Measurements from ENCODE around the gene MACROD2.

Gene MACROD2

GRCh38 chr20:14883324-14883723, 888.0 kb downstream of the MACROD2 start:
- H3K9me3 ChIP-seq = no peaks in the 10 kb centered on the region
- no peaks in the 10 kb centered on the region for H3K27me3 ChIP-seq
- no peak overlapping the region for H3K4me3 ChIP-seq (ENCODE audit: low read depth in 1 of 2, low read length in 1 of 2)
- no peak overlapping the region for H3K27ac ChIP-seq
- no peak for TF ChIP-seq CTCF (IDR thresholded peaks at IDR 0.05)
- no peaks in the 10 kb centered on the region for H3K4me1 ChIP-seq (ENCODE audit: control insufficient read depth in 1 of 2, insufficient read depth in 1 of 2, low read depth in 1 of 2, low read length in 1 of 2)
- H3K36me3 ChIP-seq = no peaks in the 10 kb centered on the region

- H3K27ac ChIP-seq = no peak overlapping the region
- no peak overlapping the region for H3K4me3 ChIP-seq (ENCODE audit: low read depth in 1 of 2, low read length in 1 of 2)
- no peak for TF ChIP-seq CTCF (IDR thresholded peaks at IDR 0.05)
- no peaks in the 10 kb centered on the region for H3K4me1 ChIP-seq (ENCODE audit: control insufficient read depth in 1 of 2, insufficient read depth in 1 of 2, low read depth in 1 of 2, low read length in 1 of 2)
- no peaks in the 10 kb centered on the region for H3K36me3 ChIP-seq
- no peaks in the 10 kb centered on the region for H3K27me3 ChIP-seq
- no peaks in the 10 kb centered on the region for H3K9me3 ChIP-seq
These were observed 890.3 kb downstream of the MACROD2 start for GRCh38 chr20:14885661-14886060.

GRCh38 chr20:14888134-14888533, 892.8 kb downstream of the MACROD2 start:
- no peak for TF ChIP-seq CTCF (IDR thresholded peaks at IDR 0.05)
- H3K36me3 ChIP-seq = no peaks in the 10 kb centered on the region
- no peaks in the 10 kb centered on the region for H3K9me3 ChIP-seq
- H3K27me3 ChIP-seq = no peaks in the 10 kb centered on the region
- H3K4me1 ChIP-seq (ENCODE audit: control insufficient read depth in 1 of 2, insufficient read depth in 1 of 2, low read depth in 1 of 2, low read length in 1 of 2) = no peaks in the 10 kb centered on the region
- no peak overlapping the region for H3K4me3 ChIP-seq (ENCODE audit: low read depth in 1 of 2, low read length in 1 of 2)
- H3K27ac ChIP-seq = no peak overlapping the region

GRCh38 chr20:14889496-14890255, 894.4 kb downstream of the MACROD2 start:
- Histone ChIP-seq H3K27me3 (no peaks in the 10 kb centered on the region), H3K27ac (no peak overlapping the region)
- TF ChIP-seq CTCF (IDR thresholded peaks at IDR 0.05) = no peak

GRCh38 chr20:14890713-14891112, 895.4 kb downstream of the MACROD2 start:
- no peak overlapping the region for H3K4me3 ChIP-seq (ENCODE audit: low read depth in 1 of 2, low read length in 1 of 2)
- no peaks in the 10 kb centered on the region for H3K9me3 ChIP-seq
- no peaks in the 10 kb centered on the region for H3K27me3 ChIP-seq
- H3K36me3 ChIP-seq = no peaks in the 10 kb centered on the region
- no peaks in the 10 kb centered on the region for H3K4me1 ChIP-seq (ENCODE audit: control insufficient read depth in 1 of 2, insufficient read depth in 1 of 2, low read depth in 1 of 2, low read length in 1 of 2)
- no peak for TF ChIP-seq CTCF (IDR thresholded peaks at IDR 0.05)
- no peak overlapping the region for H3K27ac ChIP-seq

More at GRCh38 chr20:14889496-14890255, 894.4 kb downstream of the MACROD2 start:
- no peaks in the 10 kb centered on the region for H3K9me3 ChIP-seq
- no peaks in the 10 kb centered on the region for H3K36me3 ChIP-seq
- H3K4me3 ChIP-seq (ENCODE audit: low read depth in 1 of 2, low read length in 1 of 2) = no peak overlapping the region
- H3K4me1 ChIP-seq (ENCODE audit: control insufficient read depth in 1 of 2, insufficient read depth in 1 of 2, low read depth in 1 of 2, low read length in 1 of 2) = no peaks in the 10 kb centered on the region
